HUES6 (cell line): ENCODE results near the gene RANGRF.
A peak's percentile ranks its signal among the peaks of the same experiment; 100 is the strongest.

Source experiments
- H3K27ac ChIP-seq: 2 replicates; pipeline ENCODE4 v1.7.0; 2013; ENCODE audit warnings: low read depth, mild to moderate bottlenecking, low read length, inconsistent platforms
- H3K27me3 ChIP-seq: 2 replicates; pipeline ENCODE4 v1.6.1; 2013; ENCODE audit warnings: low read length; ENCODE audit not compliant: control insufficient read depth, insufficient read depth
- H3K36me3 ChIP-seq: 2 replicates; pipeline ENCODE4 v1.6.1; 2013; ENCODE audit warnings: low read length; ENCODE audit not compliant: control insufficient read depth, insufficient read depth
- H3K4me1 ChIP-seq: 2 replicates; pipeline ENCODE4 v1.6.1; 2013; ENCODE audit warnings: low read length; ENCODE audit not compliant: control insufficient read depth, insufficient read depth
- H3K4me3 ChIP-seq: 2 replicates; pipeline ENCODE4 v1.5.1; 2013; ENCODE audit warnings: low read depth, low read length
- H3K9ac ChIP-seq: one replicate; pipeline ENCODE4 v1.6.1; 2013; ENCODE audit warnings: mild to moderate bottlenecking, low read length
- H3K9me3 ChIP-seq: 2 replicates; pipeline ENCODE4 v1.6.1; 2013; ENCODE audit warnings: low read depth, low read length; ENCODE audit not compliant: control insufficient read depth, insufficient read depth

RANGRF gene

DNA sequence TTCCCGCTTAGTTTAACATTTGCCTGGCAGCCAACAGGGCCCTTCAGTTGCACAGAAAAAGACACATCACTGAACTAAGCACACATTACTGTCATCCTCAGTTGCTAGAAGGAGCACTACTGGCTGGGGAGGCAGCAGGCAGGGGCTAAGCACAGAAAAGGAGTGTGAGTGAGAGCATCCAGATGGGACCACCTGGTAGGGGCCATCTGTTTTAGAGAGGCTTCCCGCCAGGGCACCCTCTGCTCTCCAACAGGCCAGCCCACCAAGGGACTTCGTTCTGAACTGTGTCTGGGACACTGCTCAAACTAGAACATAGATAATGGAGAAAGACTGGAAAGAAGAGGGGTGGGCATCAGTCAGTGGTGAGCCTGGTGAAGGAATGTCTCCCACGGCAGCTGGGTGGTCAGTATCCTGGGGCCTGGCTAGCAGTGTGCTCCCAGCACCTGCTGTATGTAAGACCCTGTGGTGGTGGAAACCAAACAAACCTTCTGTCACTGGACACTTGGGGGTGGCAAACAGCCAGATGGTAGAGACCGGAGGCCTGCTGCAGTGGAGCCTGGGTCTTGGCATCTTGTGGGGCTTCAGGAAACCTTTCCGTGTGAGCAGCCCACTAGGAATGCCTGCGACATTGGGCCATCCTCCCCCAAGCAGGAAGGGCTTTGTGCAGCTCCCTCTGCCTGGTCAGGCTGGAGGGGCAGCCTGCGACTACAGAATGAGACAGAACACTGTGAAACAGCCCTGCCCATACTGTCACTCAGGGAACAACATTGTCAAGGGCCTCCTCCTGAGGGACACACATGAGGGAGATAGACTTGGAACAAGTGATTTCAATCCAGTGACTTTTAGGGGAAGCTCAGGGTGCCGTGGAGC lies 12.8 kb upstream of the RANGRF start:
- no peak overlapping the region for H3K9ac ChIP-seq
- H3K4me3 ChIP-seq = no peak overlapping the region
- H3K36me3 ChIP-seq = peaks cover 12% of the 10 kb centered on the region
- H3K27me3 ChIP-seq = no peaks in the 10 kb centered on the region
- no peaks in the 10 kb centered on the region for H3K9me3 ChIP-seq
- H3K4me1 ChIP-seq = no peaks in the 10 kb centered on the region
- H3K27ac ChIP-seq = no peak overlapping the region

DNA sequence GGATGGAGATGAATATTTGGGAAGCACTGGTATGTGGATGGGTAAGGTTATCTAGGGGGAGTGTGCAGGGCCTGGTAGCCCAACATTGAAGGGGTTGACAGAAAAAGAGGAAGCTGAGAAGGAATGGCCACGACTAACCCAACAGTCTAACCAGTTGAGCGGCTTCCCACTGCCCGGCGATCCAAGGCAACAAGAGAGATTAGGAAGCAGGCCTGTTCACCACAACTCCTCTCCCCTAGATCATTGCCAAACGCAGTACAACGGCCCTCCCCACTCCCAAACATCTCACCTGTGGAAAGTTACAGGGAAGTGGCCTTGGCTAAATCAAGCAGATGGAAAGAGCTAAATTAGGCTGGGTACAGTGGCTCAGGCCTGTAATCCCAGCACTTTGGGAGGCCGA lies 11.2 kb upstream of the RANGRF start:
- Histone ChIP-seq H3K27ac (no peak overlapping the region), H3K4me3 (no peak overlapping the region), H3K27me3 (no peaks in the 10 kb centered on the region), H3K9me3 (no peaks in the 10 kb centered on the region), H3K4me1 (no peaks in the 10 kb centered on the region), H3K9ac (no peak overlapping the region), H3K36me3 (peaks cover 4% of the 10 kb centered on the region)

DNA sequence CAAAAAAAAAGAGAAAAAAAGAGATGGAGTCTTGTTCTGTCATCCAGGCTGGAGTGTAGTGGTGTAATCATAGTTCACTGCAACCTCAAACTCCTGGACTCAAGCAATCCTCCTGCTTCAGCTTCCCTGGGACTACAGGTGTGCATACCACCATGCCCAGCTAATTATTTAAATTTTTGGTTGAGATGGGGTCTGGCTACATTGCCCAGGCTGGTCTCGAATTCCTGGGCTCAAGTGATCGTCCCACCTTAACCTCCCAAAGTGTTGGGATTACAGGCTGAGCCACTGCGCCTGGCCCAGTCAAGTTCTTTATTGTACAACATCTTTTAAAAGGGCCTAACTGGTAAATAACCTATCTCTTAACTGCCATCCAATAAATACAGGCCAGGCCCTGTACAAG lies 6.1 kb upstream of the RANGRF start:
- H3K9ac ChIP-seq = no peak overlapping the region
- no peaks in the 10 kb centered on the region for H3K4me1 ChIP-seq
- no peak overlapping the region for H3K27ac ChIP-seq
- H3K36me3 ChIP-seq = no peaks in the 10 kb centered on the region
- H3K27me3 ChIP-seq = no peaks in the 10 kb centered on the region
- no peak overlapping the region for H3K4me3 ChIP-seq
- H3K9me3 ChIP-seq = no peaks in the 10 kb centered on the region

DNA sequence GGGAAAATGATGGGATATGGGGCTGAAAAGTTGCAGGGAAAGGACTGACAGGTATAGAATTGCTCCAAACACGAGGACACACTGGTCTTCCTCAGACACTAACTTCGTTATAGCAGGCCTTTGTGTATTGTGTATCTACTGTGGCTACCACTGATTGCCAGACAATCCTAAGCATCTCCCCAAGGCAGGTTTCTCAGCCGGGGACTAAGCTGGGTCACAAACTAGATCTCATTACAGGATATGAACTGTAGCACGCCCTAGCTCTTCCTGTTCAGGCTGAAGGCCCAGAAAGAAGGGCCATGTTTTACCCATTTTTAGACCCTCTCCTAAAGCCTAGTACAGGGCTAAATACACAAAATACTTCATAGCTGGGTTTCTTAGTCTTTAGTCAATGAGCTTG lies 5.1 kb upstream of the RANGRF start:
- Histone ChIP-seq H3K9me3 (no peaks in the 10 kb centered on the region), H3K36me3 (no peaks in the 10 kb centered on the region)

DNA sequence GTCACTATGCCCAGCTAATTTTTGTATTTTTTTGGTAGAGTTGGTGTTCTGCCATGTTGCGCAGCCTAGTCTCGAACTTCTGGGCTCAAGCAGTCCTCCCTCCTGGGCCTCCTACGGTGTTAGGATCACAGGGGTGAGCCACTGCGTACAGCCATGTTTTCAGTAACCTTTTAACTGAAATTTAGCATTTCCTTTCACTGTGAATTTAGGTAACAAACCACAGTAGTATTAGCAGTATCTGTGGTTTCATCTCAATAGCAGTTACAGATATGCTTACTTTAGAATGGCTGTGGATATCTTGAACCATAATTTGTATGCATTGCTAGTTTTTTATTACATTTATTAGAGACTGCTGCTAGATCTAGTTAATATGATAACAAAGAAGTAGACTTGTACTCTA lies 4.3 kb upstream of the RANGRF start:
- H3K27ac ChIP-seq = no peak overlapping the region
- no peaks in the 10 kb centered on the region for H3K9me3 ChIP-seq
- H3K4me1 ChIP-seq = 0 out of 2 replicates have a peak, but pooled peaks cover 3% of the 10 kb centered on the region
- no peaks in the 10 kb centered on the region for H3K27me3 ChIP-seq
- H3K4me3 ChIP-seq = no peak overlapping the region
- no peaks in the 10 kb centered on the region for H3K36me3 ChIP-seq
- no peak overlapping the region for H3K9ac ChIP-seq

More for the DNA sequence above, 5.1 kb upstream of the RANGRF start:
- no peak overlapping the region for H3K4me3 ChIP-seq
- no peak overlapping the region for H3K9ac ChIP-seq
- 0 out of 2 replicates have a peak, but pooled peaks cover 3% of the 10 kb centered on the region for H3K4me1 ChIP-seq
- no peak overlapping the region for H3K27ac ChIP-seq
- no peaks in the 10 kb centered on the region for H3K27me3 ChIP-seq

DNA sequence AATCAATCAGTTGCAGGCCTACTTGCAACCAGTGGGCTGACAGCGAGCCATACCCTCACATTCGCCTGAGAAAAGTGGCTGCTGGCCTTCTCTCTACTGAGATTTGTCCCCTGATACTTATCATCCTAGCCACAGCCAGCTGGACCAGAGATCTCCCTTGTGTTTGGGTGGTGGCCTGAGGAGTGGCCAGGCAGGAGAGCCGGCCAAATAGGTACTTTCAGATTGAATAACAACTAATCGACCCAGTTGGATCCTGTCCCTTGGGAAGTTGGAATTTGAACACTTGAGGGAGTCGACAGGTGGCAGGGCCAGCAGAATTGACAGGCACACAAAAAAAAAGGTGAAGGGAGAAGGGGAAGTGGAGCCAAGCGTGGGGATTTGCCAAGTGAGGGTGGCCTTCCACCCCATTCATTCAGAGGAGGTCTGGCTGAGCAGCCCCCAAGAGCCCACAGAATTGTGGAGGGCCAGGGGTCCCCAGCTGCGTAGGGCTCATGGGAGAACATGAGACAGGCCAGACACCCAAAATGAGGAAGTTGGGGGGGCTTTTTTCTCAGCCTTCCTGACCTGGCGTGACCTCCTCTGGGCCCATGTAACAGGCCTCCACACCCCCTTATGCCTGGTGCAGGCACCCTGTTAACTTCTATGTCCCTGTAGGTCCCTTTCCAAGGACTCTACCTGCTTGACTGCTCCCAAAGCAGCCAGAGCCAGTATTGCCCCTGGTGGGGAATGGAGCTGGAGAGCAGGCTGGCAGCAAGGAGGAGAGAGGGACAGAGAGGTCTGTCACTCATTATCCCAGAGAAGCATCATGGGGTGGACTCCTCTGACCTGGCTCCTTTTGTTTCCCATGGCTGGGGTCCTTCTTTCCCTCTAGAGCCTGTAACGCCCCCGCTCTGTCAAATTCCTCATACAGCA lies 2.9 kb upstream of the RANGRF start:
- no peaks in the 10 kb centered on the region for H3K9me3 ChIP-seq
- H3K9ac ChIP-seq = no peak overlapping the region
- H3K27me3 ChIP-seq = no peaks in the 10 kb centered on the region
- no peak overlapping the region for H3K27ac ChIP-seq
- no peaks in the 10 kb centered on the region; the same call in 1 of the 2 replicates for H3K36me3 ChIP-seq
- peaks cover 8% of the 10 kb centered on the region; the same call in 1 of the 2 replicates for H3K4me1 ChIP-seq
- no peak overlapping the region for H3K4me3 ChIP-seq

DNA sequence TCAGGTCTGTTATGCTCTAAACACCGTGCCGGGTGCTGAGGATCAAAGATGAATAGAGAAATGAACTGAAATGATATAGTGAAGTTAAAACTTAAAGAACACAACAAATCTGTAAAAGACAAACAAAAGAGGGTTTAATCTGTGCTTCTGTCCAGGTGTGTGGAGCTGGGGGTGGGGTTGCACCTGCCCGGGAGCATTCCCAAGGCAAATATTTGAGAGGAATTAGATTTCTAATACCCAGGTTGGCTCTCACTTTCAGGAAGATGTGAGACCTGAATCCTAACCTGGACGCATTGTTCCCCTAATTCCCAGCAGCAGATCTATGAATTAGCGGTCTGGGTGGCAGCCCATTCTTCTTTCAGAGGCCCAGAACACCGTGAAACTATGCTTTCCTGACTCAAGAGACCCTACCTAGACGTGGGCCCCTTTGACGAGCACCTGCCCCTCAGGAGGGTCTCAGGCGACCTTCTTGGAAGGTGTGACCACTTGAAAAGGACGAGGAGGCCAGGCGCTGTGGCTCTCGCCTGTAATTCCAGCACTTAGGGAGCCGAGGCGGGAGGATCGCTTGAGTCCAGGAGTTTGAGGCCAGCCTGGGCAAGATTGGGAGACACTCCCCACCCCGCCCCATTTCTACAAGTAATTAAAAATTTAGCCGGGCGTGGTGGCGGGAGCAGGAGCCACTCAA lies 677 bp upstream of the RANGRF start:
- peaks cover 8% of the 10 kb centered on the region; the same call in 1 of the 2 replicates for H3K4me1 ChIP-seq
- H3K4me3 ChIP-seq = peak overlapping the region; percentile 70
- no peaks in the 10 kb centered on the region for H3K27me3 ChIP-seq
- no peaks in the 10 kb centered on the region; the same call in 1 of the 2 replicates for H3K36me3 ChIP-seq
- no peak overlapping the region for H3K27ac ChIP-seq
- H3K9ac ChIP-seq = peak overlapping the region; percentile 71
- H3K9me3 ChIP-seq = no peaks in the 10 kb centered on the region

DNA sequence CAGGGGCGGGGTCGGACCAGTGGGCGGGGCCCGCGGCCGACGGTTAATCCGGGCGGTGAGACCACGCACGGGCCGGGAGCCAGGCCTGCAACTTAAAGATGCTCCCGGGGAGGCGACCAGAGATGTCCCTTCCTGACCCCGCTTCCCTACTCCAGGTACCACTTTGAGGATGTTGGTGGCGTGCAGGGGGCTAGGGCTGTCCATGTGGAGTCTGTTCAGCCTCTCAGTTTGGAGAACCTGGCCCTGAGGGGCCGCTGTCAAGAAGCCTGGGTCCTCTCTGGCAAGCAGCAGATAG lies 580 bp downstream of the RANGRF start:
- Histone ChIP-seq H3K9ac (peak overlapping the region; percentile 39), H3K4me1 (peaks cover 8% of the 10 kb centered on the region; the same call in 1 of the 2 replicates), H3K36me3 (no peaks in the 10 kb centered on the region; the same call in 1 of the 2 replicates), H3K27me3 (no peaks in the 10 kb centered on the region), H3K4me3 (peak overlapping the region; percentile 70), H3K9me3 (no peaks in the 10 kb centered on the region), H3K27ac (no peak overlapping the region; the same call in 1 of the 2 replicates)

DNA sequence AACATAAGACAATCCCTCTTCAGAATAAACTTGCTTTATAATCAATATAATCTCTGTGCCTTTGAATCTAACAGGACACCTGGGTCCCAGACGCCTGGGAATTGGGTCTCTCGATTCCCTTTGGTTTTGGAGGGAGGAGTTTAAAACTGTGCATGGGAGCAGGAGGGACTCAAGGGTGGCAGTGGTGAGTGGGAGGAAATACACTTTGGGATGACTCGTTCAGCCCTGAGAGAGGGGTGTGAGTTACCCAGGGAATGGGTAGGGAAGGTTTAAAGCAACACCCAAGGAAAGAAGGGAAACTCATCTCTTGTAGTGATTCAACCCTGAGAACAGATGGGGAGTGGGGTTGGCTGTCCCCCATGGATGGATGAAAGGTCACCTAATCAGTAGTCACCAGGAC lies 1.6 kb downstream of the RANGRF start:
- Histone ChIP-seq H3K4me3 (no peak overlapping the region), H3K27ac (no peak overlapping the region), H3K4me1 (peaks cover 14% of the 10 kb centered on the region; the same call in 1 of the 2 replicates), H3K9ac (no peak overlapping the region), H3K27me3 (no peaks in the 10 kb centered on the region), H3K9me3 (no peaks in the 10 kb centered on the region), H3K36me3 (no peaks in the 10 kb centered on the region; the same call in 1 of the 2 replicates)

DNA sequence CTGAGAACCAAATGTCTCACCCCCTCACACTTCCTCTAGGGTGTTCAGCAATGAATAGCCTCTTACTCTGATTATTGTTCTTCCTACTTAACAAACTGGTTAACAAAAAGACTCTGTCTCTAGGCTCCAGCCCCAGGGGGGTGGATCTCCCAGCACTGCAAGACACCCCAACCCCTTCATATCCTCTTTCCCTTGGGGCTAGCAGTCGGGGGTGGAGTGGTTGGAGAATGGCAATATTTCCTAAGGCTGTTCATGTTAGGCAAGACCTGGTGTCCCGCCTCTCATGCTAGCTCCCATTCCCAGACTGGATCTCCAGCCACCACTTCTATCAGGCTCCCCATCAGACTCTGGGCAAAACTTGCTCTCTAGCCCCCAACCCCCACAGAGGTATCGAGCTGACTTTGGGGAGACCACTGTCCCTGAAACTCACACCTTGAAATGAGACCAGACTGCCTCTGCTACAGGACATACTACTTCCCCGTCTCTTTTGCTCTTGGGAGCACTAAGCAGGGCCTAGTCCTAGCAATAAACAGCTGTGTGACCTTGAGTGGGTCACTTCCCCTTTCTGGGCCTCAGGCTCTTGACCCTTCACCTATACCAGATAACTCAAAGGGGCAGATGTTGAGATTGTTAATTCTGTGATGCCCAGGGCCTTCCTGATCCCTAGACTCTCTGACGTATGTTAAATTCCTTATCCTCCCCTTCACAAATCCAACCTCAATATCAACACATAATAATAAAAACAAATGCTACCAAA lies 4.3 kb downstream of the RANGRF start:
- H3K4me1 ChIP-seq = peaks cover 13% of the 10 kb centered on the region; the same call in 1 of the 2 replicates
- no peak overlapping the region for H3K27ac ChIP-seq
- no peaks in the 10 kb centered on the region; the same call in 1 of the 2 replicates for H3K36me3 ChIP-seq
- no peak overlapping the region for H3K9ac ChIP-seq
- no peaks in the 10 kb centered on the region for H3K27me3 ChIP-seq
- no peak overlapping the region for H3K4me3 ChIP-seq
- H3K9me3 ChIP-seq = no peaks in the 10 kb centered on the region
